ENCODE measurements around the gene NR5A1.

GRCh38 chr9:124452326-124452725 is 54.9 kb downstream of the NR5A1 start:
- TF ChIP-seq CTCF (IDR thresholded peaks at IDR 0.05) (no peak), POLR2A (IDR thresholded peaks at IDR 0.05) (no peak)

All from uterus (tissue), 2 donors.